ENCODE results near the gene SLC25A18. TPM values are rescaled to one million over a fixed set of nuclear protein-coding genes. Genes with fewer than 3 reads are reported as not detected.
"Not testable (repeated sequence)": the region's sequence is repeated elsewhere in the genome, so short reads cannot be mapped to it uniquely, and the experiment has no call there.

The SLC25A18 gene, protein sequence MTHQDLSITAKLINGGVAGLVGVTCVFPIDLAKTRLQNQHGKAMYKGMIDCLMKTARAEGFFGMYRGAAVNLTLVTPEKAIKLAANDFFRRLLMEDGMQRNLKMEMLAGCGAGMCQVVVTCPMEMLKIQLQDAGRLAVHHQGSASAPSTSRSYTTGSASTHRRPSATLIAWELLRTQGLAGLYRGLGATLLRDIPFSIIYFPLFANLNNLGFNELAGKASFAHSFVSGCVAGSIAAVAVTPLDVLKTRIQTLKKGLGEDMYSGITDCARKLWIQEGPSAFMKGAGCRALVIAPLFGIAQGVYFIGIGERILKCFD
- not detected in 2 replicates for total RNA-seq

DNA sequence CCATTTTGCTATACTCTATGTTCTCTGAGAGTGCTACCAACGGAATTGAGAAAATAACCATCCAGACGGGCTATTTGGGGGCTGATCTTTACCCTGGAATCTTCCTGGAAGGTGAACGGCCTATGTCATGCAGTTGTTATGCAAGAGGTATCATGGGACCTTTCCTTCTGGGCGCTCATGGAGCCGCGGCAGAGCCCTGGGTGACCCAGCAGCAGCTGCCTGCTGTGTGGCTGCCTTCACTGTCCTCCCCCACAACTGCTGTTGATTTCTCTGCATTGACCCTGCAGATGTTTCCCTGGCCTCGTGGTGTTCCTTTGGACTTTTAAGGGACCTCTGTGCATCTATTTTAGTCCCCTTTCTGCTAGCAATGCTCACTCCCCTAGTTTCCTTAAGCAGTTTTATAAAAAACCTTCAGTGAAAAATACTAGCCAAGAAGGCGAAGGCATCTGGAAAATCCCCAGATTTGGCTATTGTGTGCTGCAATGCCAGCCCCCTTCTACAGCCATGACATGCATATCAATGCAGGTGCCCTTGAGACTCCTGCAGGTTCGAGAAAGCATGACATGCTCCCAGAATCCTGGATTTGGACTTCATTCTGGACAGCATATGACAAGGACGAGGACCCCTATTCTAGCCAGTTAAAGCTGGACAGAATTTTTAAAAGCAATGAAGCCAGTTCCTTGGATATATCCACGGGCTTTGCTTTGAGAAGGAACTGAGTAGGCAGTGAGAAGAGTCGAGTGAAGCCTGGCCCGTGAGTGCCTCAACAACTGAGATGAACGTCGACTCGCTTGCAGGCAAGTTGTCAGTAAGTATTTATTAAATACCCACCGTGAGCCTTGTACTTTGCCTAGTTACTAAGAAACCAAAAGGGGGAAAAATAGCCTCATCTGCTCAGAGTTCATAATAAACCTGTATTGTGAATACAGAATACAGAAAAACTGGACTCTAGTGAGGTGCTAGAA is at the start of gene SLC25A18:
Gene SLC25A18, plus strand, starts transcription at position 593 of the 965 bp plus-strand sequence. CDS start 16,447 bp downstream, outside the sequence.
- DNase-seq (ENCODE audit: low read depth in 2 of 2) = no peak

DNA sequence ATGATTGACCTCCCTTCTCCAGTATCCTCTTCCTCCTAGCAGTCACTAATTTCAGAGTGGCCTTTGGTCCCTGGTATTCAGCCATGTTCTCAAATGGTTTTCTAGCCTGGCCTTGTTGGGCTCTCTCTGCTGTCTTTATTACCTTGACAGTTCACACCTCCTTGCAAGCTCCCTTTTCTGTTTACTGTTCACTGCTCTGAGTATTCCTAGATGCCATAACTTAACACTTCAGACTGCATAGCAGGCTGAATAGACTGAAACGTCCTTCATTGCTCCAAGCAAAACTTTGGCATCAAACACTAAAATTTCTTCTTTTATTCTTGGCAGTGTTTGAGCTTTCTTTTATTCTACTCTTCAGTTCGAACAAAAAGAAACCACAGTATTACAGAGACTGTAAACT is 49.7 kb upstream of the SLC25A18 start:
- no peak for DNase-seq (ENCODE audit: low read depth in 2 of 2)

DNA sequence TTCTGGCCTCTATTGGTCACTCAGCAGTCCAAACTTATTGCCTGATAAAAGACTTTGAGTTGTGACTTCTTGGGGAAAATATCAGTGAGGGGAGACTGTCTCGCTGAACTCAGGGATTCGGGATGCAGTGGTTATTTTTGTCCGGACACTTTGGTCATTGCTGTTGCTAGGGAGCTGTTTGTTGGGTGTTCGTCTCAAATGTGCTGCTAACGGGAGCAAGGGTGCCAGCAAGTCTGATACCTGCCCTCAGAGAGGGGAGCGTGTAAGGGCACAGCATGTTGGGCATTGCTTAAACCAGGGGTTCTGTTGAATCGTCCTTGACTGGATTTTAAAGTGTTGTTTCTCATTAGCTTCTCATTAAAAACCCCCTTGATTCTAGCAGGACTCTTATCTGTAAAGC is 49.2 kb upstream of the SLC25A18 start:
- no peak for DNase-seq (ENCODE audit: low read depth in 2 of 2)

DNA sequence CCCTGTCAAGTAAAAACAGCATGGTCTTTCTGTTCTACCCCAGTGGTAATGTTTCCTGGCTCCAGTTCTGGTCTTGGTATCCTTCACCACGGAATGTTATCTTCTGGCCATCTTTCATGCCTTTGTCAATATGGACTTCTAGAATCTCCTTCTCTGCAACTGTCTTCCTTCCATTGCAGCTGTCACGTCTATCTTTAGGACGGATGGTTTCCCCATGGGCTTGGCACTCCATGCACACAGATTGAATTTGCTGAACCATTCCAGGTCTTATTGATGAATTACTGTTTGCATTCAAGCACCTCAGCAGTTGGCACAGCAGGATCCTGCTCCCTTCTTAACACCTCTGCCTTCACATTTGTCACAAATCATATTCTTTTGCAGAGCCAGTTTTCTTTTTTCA is 44.9 kb upstream of the SLC25A18 start:
- DNase-seq (ENCODE audit: low read depth in 2 of 2) = no peak

DNA sequence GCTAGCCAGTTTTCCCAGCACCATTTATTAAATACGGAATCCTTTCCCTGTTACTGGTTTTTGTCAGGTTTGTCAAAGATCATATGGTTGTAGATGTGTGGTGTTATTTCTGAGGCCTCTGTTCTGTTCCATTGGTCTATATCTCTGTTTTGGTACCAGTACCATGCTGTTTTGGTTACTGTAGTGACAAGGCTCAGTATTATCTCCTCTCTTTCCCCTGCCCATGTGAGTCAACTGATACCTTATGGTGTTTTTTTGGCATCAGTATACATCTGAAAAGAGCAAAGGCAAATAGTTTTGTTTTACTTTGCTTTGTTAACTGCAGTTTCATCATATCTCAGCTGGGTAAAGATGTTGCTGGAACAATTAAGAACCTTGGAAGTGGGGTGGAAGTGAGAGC is 41.3 kb upstream of the SLC25A18 start:
- not testable (repeated sequence) for DNase-seq (ENCODE audit: low read depth in 2 of 2)

DNA sequence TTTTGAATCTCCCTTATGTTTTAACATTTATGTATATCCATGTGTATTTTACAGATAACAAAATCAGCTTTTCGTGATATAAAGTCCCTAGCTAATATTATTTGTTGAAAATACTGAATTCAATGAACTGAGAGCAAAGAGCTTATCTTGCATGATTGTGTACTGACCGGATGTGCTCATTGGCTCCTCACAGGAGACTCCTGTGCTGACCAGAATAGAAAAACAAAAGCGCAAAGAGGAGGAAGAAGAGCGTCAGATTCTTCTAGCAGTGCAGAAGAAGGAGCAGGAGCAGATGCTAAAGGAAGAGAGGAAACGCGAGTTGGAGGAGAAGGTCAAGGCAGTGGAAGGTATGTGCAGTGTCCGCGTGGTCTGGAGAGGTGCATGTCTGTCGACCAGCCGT is 39.4 kb upstream of the SLC25A18 start:
- no peak for DNase-seq (ENCODE audit: low read depth in 2 of 2)

DNA sequence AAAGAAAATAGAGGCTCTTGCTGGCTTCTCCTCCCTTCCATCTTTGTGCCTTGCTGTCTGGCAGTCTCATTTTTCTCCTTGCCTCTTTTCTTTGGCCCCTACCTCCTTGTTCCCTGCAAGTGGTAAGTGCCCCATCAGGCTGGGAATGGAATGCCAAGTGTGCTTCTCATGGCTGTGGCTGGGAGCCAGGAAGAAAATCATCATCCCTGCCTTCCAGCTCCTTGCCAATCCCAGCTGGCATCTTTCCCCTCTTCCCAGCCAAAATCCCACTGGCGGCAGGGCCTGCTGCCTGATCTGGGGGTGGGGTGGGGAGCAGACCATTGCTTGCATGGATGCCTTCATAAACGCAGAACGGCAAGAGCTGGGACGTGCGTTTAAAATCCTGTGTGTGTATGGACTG is 27.0 kb upstream of the SLC25A18 start:
- DNase-seq (ENCODE audit: low read depth in 2 of 2) = no peak

DNA sequence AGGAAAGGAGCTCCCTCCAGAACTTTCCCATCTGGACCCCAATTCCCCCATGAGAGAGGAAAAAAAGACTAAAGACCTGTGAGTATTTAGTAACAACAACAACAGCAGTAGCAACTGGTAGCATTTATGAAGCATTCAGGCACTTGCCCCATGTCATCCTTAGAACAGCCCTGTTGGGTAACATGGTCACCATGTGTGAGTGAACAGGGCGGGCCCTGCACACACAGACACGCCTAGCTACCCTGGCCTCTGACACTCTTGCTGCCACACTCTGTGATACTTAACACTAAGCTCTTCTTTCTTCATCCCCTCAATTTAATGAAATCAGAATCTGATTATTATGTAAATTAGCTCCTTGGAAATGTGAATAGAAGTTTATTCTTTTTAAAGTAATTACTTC is 26.1 kb upstream of the SLC25A18 start:
- no peak for DNase-seq (ENCODE audit: low read depth in 2 of 2)

DNA sequence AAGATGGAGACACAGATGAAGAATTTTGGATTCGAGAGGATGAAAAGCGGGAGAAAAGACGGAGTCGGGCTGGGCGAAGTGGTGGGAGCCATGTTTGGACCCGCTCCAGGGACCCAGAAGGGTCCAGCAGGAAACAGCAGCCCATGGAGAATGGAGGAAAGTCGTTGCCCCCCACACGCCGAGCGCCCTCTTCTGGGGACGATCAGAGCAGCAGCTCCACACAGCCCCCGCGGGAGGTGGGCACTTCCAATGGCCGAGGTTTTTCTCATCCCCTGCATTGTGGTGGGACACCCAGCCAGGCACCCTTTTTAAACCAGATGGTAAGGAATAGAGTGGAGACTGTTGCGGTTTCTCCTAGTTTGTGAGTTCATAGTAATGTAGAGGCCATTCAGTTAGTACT is 22.8 kb upstream of the SLC25A18 start:
- no peak for DNase-seq (ENCODE audit: low read depth in 2 of 2)

DNA sequence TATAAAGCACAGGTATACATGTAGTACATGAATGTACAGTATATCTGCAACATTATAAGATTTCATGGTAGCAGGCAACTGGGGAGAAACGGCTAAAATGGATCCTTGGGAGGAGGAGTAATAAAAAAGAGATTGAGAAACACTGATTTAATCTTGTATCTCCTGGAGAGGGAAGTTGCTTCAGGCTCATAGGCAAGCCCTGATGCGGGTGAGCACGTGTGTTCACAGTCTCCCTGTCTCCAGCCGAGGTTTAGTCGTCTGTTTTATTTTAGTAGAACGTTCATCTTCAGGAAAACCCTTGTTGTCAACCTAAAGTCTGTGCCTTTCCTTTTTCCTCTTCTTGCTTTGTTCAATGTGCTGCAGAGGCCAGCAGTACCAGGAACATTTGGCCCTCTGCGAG is 21.8 kb upstream of the SLC25A18 start:
- DNase-seq (ENCODE audit: low read depth in 2 of 2) = no peak

DNA sequence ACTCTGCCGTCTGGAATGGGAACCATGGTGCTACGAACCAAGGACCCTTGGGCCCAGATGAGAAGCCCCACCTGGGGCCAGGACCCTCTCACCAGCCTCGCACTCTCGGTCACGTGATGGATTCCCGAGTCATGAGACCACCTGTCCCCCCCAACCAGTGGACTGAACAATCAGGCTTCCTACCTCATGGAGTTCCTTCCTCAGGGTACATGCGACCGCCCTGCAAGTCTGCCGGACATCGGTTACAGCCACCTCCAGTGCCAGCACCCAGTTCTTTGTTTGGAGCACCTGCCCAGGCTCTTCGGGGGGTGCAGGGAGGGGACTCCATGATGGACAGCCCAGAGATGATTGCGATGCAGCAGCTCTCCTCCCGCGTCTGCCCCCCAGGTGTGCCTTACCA is 20.8 kb upstream of the SLC25A18 start:
- no peak for DNase-seq (ENCODE audit: low read depth in 2 of 2)

DNA sequence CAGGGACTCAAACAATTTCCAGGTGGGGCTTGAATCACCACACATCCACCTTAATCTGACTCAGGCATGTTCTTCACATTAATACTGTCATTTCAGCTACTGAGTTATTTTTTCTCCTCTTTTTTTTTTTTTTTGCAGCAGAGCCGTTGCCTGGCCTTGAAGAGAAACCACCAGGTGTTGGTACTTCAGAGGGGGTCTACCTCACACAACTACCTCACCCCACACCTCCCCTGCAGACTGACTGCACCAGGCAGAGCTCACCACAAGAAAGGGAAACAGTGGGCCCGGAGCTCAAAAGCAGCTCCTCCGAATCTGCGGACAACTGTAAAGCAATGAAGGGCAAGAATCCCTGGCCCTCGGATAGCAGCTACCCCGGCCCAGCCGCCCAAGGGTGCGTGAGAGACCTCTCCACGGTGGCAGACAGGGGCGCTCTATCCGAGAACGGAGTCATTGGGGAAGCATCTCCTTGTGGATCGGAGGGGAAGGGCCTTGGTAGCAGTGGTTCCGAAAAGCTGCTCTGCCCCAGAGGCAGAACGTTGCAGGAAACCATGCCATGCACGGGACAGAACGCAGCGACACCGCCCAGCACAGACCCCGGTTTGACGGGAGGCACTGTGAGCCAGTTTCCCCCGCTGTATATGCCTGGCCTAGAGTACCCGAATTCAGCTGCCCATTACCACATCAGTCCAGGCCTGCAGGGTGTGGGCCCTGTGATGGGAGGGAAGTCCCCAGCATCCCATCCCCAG is 15.1 kb upstream of the SLC25A18 start:
- no peak for DNase-seq (ENCODE audit: low read depth in 2 of 2)

DNA sequence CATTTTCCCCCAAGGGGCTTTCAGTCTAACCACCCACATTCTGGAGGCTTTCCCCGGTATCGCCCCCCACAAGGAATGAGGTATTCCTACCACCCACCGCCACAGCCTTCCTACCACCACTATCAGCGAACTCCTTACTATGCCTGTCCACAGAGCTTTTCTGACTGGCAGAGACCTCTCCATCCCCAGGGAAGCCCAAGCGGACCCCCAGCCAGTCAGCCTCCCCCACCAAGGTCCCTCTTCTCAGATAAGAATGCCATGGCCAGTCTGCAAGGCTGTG is 14.6 kb upstream of the SLC25A18 start:
- DNase-seq (ENCODE audit: low read depth in 2 of 2) = no peak

DNA sequence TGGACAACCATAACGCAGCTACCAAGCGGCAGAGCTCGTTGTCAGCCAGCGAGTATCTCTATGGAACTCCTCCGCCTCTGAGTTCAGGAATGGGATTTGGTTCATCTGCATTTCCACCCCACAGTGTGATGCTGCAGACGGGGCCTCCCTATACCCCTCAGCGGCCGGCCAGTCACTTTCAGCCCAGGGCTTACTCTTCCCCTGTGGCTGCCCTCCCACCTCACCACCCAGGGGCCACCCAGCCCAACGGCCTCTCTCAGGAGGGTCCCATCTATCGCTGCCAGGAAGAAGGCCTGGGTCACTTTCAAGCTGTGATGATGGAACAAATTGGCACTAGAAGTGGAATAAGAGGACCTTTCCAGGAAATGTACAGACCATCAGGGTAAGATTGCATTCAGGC is 14.1 kb upstream of the SLC25A18 start:
- no peak for DNase-seq (ENCODE audit: low read depth in 2 of 2)

DNA sequence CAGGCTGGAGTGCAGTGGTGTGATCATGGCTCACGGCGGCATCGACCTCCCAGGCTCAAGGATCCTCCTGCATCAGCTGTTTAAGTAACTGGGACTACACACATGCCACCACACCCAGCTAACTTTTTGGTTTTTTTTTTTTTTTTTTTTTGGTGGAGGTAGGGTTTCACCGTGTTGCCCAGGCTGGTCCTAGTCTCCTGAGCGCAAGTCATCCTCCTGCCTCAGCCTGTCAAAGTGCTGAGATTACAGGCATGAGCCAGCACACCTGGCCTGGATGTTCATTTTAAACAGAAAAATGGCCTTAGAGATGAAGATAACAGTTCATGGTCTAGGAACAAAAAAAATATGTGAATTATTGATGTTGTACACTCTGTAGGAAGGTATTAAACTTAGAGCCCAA is 13.6 kb upstream of the SLC25A18 start:
- DNase-seq (ENCODE audit: low read depth in 2 of 2) = no peak

DNA sequence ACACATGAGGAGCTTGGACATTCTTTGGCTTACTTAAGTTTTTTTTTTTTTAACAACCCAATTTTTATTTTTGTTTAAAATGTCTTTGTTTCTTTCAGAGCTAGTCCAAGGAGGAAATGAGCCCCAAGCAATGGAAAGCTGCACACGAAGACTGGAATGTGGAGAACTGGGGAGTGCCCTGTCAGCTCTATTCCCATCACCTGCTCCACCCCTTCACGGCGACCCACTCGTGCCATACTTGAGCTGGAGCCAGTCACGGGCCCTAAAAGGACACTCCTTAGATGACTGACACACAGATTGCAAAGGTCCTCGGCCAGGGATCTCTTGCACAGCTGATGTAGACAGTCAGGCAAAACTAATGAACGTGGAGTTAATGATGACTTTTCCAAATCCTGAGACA is 10.6 kb upstream of the SLC25A18 start:
- DNase-seq (ENCODE audit: low read depth in 2 of 2) = no peak

DNA sequence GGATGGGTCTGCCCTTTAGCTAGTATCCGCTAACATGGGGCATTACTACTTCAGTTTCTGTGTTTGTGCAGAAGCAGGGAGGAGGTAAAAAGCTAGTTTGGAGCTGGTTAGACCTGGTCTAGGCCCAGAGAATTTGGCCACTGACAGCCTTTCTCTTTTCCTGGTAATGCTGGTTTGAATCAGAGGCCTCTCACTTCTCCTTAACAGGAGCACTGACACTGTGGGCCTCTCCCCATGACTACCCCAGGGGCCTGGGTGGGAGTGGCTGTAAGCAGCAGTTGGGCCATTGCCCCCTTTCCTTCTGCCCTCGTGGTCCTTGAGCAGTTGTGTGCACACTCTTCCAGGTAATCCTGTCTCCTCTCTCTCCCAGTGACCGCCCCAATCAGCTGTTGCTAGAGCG is 8.5 kb upstream of the SLC25A18 start:
- no peak for DNase-seq (ENCODE audit: low read depth in 2 of 2)

DNA sequence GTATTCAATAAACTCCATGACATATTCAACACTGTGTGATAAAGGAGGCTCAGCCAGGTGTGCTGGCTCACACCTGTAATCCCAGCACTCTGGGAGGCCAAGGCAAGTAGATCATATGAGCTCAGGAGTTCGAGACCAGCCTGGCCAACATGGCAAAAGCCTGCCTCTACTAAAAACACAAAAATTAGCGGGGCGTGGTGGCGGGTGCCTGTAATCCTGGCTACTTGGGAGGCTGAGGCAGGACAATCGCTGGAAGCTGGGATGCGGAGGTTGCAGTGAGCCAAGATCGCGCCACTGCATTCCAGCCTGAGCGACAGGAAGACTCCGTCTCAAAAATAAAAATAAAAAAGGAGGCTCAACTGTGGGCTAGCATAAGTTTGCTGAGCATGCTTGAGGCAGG is 4.1 kb upstream of the SLC25A18 start:
- DNase-seq (ENCODE audit: low read depth in 2 of 2) = no peak

DNA sequence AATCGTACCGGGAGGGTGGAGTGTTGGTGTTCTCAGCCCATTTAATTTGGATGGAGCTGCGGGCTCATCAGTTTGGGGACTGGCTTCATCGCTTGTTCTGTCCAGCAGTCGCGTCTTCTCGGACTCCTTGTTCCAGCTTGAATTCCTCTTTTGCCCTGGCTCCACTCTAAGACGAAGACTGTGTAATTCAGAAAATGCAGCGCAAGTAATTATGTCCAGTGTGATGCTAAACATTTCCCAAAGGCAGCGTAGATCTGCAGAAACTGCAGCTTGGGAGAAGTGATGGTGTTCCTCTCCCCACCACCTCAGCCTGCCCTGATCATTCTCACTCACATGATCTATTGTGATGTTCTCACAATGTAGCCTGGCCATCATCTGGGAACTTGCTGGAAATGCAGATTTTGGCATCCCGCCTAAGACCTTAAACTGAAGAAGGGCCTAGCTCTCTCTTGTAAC is 666 bp downstream of the SLC25A18 start:
- DNase-seq (ENCODE audit: low read depth in 2 of 2) = no peak

DNA sequence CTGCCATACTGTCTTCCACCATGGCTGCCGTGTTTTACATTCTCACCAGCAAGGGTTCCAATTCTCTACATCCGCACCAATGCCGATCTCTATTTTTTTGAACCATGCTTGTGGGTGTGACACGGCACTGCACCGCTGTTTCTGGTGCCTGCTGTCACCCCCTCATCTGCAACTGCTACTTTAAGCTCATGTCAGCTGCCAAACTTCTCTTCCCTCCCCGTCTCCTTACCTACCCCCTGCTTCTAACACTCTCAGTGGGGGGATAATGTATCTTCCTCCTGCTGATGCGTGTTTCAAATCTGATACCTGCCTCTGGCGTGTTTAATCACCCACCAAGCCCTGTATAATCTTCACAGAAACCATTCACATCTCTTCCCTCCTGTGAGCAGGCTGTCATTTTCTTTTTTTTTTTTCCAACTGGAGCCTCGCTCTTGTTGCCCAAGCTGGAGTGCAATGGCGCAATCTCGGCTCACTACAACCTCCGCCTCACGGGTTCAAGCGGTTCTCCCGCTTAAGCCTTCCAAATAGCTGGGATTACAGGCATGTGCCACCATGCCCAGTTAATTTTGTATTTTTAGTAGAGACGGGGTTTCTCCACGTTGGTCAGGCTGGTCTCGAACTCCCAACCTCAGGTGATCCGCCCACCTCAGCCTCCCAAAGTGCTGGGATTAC is 2.9 kb downstream of the SLC25A18 start:
- not testable (repeated sequence) for DNase-seq (ENCODE audit: low read depth in 2 of 2)

DNA sequence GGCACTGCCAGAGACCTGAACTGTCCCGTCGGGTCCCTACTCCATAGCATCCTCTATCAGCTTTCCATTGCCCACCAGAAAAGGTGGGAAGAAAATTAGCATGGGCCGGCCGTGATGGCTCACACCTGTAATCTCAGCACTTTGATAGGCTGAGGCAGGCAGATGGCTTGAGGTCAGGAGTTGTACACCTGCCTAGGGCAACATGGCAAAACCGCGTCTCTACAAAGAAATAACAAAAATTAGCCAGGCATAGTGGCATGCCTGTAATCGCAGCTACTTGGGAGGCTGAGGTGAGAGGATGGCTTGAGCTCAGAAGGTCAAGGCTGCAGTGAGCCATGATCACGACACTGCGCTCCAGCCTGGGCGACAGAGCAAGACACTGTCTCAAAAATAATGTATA is 3.5 kb downstream of the SLC25A18 start:
- DNase-seq (ENCODE audit: low read depth in 2 of 2) = no peak

Data from lung microvascular endothelial cell (primary cell).